H1 (cell line): ENCODE data around the gene NUP62CL. TPM values are rescaled to one million over a fixed set of nuclear protein-coding genes. Genes with fewer than 3 reads are reported as not detected.

ENCODE experiments used
- CTCF ChIA-PET: fragments of 300-600 bp; sonication (Branson Sonifier 250); formaldehyde crosslinking; loops from one replicate; lab custom pipeline; 2021; ENCODE audit not compliant: partially characterized antibody; lab: Charles Lee
- POLR2A ChIA-PET: fragments of 300-600 bp; sonication (Branson Sonifier 250); formaldehyde crosslinking; loops from one replicate; lab custom pipeline; 2021; ENCODE audit warnings: inconsistent platforms; ENCODE audit not compliant: partially characterized antibody; lab: Charles Lee
- DNase-seq, 2 experiments: peaks; one replicate each; pipeline versions ENCODE4 v3.0.0 to v3.0.0-alpha.2; 2010 to 2022; ENCODE audit warnings: low spot score in 2 of 2, low read depth in 1 of 2, mixed read lengths in 1 of 2
- FAIRE-seq: peaks from 2 replicates; lab custom pipeline; 2011; peaks lifted over from hg19 to GRCh38; lab: Jason Lieb, UNC
- H2AFZ ChIP-seq: 2 replicates; pipeline ENCODE4 v1.8.1; 2012; ENCODE audit warnings: low read length, inconsistent platforms
- H2AK5ac ChIP-seq: 2 replicates; pipeline ENCODE4 v1.6.1; 2013; ENCODE audit warnings: low read depth, low read length
- H2BK120ac ChIP-seq: replicated peaks from 2 replicates; pipeline ENCODE3; 2013; ENCODE audit warnings: low read depth, low read length, inconsistent platforms
- H2BK12ac ChIP-seq: 2 replicates; pipeline ENCODE4 v1.6.1; 2013; ENCODE audit warnings: low read depth, low read length
- H2BK15ac ChIP-seq: 2 replicates; pipeline ENCODE4 v1.6.1; 2013; ENCODE audit warnings: low read length
- H2BK20ac ChIP-seq: 2 replicates; pipeline ENCODE4 v1.6.1; 2013; ENCODE audit warnings: low read length
- H2BK5ac ChIP-seq: 2 replicates; pipeline ENCODE4 v1.6.1; 2013; ENCODE audit warnings: low read depth, low read length
- H3K14ac ChIP-seq: 2 replicates; pipeline ENCODE4 v1.6.1; 2013; ENCODE audit warnings: inconsistent platforms; ENCODE audit not compliant: insufficient read length
- H3K18ac ChIP-seq: 2 replicates; pipeline ENCODE4 v1.6.1; 2013; ENCODE audit warnings: low read length; ENCODE audit errors: extremely low read depth
- H3K23ac ChIP-seq: 2 replicates; pipeline ENCODE4 v1.6.1; 2013; ENCODE audit warnings: inconsistent platforms; ENCODE audit not compliant: insufficient read length
- H3K23me2 ChIP-seq: 2 replicates; pipeline ENCODE4 v1.6.1; 2013; ENCODE audit warnings: low read depth, low read length
- H3K27ac ChIP-seq: 2 replicates; pipeline ENCODE4 v1.6.1; 2011; ENCODE audit warnings: low read depth, low read length, inconsistent platforms
- H3K27me3 ChIP-seq, 4 experiments: replicated peaks in 1 of 4; 1 replicate in 1 of 4; 2 replicates in 3 of 4; pipeline versions ENCODE4 v1.6.1 to v1.8.1; 2011 to 2013; ENCODE audit warnings: low read length in 3 of 4, mild to moderate bottlenecking in 3 of 4, inconsistent platforms in 2 of 4, mixed read lengths in 2 of 4, moderate library complexity in 1 of 4; ENCODE audit not compliant: control insufficient read depth in 3 of 4, insufficient read depth in 3 of 4; ENCODE audit errors: extremely low read depth in 1 of 4
- H3K36me3 ChIP-seq, 4 experiments: 2 replicates each; pipeline versions ENCODE4 v1.6.1 to v1.8.1; 2011 to 2013; ENCODE audit warnings: mild to moderate bottlenecking in 4 of 4, low read length in 3 of 4, moderate library complexity in 2 of 4, control low read depth in 1 of 4, inconsistent platforms in 1 of 4; ENCODE audit not compliant: insufficient read depth in 4 of 4, control insufficient read depth in 2 of 4
- H3K4ac ChIP-seq: replicated peaks from 2 replicates; pipeline ENCODE3; 2013; ENCODE audit warnings: low read length, low read depth, mixed read lengths, inconsistent platforms; ENCODE audit not compliant: insufficient read length
- H3K4me1 ChIP-seq, 4 experiments: replicated peaks in 1 of 4; 1 replicate in 1 of 4; 2 replicates in 3 of 4; pipeline versions ENCODE4 v1.6.1 to v1.8.1; 2011 to 2013; ENCODE audit warnings: low read length in 3 of 4, inconsistent platforms in 2 of 4, mixed read lengths in 1 of 4; ENCODE audit not compliant: insufficient read depth in 4 of 4, control insufficient read depth in 3 of 4
- H3K4me2 ChIP-seq, 2 experiments: 2 replicates each; pipeline versions ENCODE4 v1.6.1 to v1.8.1; 2011 to 2013; ENCODE audit warnings: low read depth in 2 of 2, low read length in 2 of 2, control low read depth in 1 of 2, inconsistent platforms in 1 of 2, mild to moderate bottlenecking in 1 of 2; ENCODE audit not compliant: insufficient read depth in 1 of 2
- H3K4me3 ChIP-seq, 4 experiments: fragments of 200-600, 300-600 bp in 1 of 4; sonication (generic), shearing (Covaris generic), sonication (Bioruptor Twin) in 1 of 4; 2 replicates each; pipeline versions ENCODE4 v1.5.1 to v1.8.1; 2011 to 2016; ENCODE audit warnings: low read length in 4 of 4, low read depth in 3 of 4, control low read depth in 2 of 4, inconsistent platforms in 2 of 4, mild to moderate bottlenecking in 2 of 4, mixed read lengths in 1 of 4, moderate library complexity in 1 of 4; ENCODE audit not compliant: insufficient read depth in 2 of 4; ENCODE audit errors: extremely low read depth in 1 of 4
- H3K56ac ChIP-seq: replicated peaks from 2 replicates; pipeline ENCODE3; 2013; ENCODE audit warnings: low read depth, mild to moderate bottlenecking, mixed read lengths, low read length, inconsistent platforms; ENCODE audit not compliant: insufficient read length
- H3K79me1 ChIP-seq: 2 replicates; pipeline ENCODE4 v1.6.1; 2013; ENCODE audit warnings: low read depth, low read length, control low read depth
- H3K79me2 ChIP-seq, 2 experiments: 2 replicates each; pipeline versions ENCODE4 v1.6.1 to v1.8.1; 2012 to 2013; ENCODE audit warnings: low read length in 2 of 2, mild to moderate bottlenecking in 2 of 2, inconsistent platforms in 1 of 2; ENCODE audit not compliant: insufficient read depth in 2 of 2, control insufficient read depth in 1 of 2
- H3K9ac ChIP-seq, 4 experiments: replicated peaks in 1 of 4; 1 replicate in 1 of 4; 2 replicates in 3 of 4; pipeline versions ENCODE4 v1.6.1 to v1.8.1; 2011 to 2013; ENCODE audit warnings: low read depth in 3 of 4, low read length in 3 of 4, control low read depth in 2 of 4, mild to moderate bottlenecking in 2 of 4, moderate library complexity in 2 of 4, inconsistent platforms in 1 of 4; ENCODE audit errors: extremely low read depth in 1 of 4
- H3K9me3 ChIP-seq, 2 experiments: 2 replicates each; pipeline versions ENCODE4 v1.6.1 to v1.8.1; 2012 to 2013; ENCODE audit warnings: mild to moderate bottlenecking in 2 of 2, moderate library complexity in 2 of 2, control low read depth in 1 of 2, inconsistent platforms in 1 of 2, low read depth in 1 of 2, low read length in 1 of 2, mixed read lengths in 1 of 2; ENCODE audit not compliant: insufficient read depth in 2 of 2
- H4K20me1 ChIP-seq, 2 experiments: replicated peaks in 1 of 2; 2 replicates each; pipeline versions ENCODE3 to v1.8.1; 2011 to 2013; ENCODE audit warnings: inconsistent platforms in 2 of 2, low read length in 2 of 2, mild to moderate bottlenecking in 1 of 2; ENCODE audit not compliant: insufficient read depth in 2 of 2, control insufficient read depth in 1 of 2
- H4K5ac ChIP-seq: 2 replicates; pipeline ENCODE4 v1.6.1; 2013; ENCODE audit warnings: low read length, low read depth, mixed read lengths, inconsistent platforms; ENCODE audit not compliant: insufficient read length
- H4K8ac ChIP-seq: 2 replicates; pipeline ENCODE4 v1.8.0; 2013; ENCODE audit warnings: mild to moderate bottlenecking, moderate library complexity, low read length, inconsistent platforms; ENCODE audit not compliant: insufficient read depth; ENCODE audit errors: extremely low read depth
- H4K91ac ChIP-seq: replicated peaks from 2 replicates; pipeline ENCODE3; 2013; ENCODE audit warnings: low read length, mixed read lengths, inconsistent platforms; ENCODE audit not compliant: insufficient read length
- BRCA1 ChIP-seq: IDR thresholded peaks from 2 replicates; pipeline ENCODE4 v1.6.1; 2012; ENCODE audit warnings: low read depth, low read length, improper control_type of control experiment
- CBX5 ChIP-seq: fragments of 300-800, 300-1000 bp; sonication (generic); IDR thresholded peaks from 2 replicates; pipeline ENCODE4 v1.7.1; 2016; ENCODE audit warnings: antibody characterized with exemption, low read length, low read depth
- CTBP2 ChIP-seq: IDR thresholded peaks from 2 replicates; pipeline ENCODE4 v1.7.0; 2011; ENCODE audit warnings: borderline replicate concordance, mild to moderate bottlenecking, moderate library complexity, mixed read lengths, low read length; ENCODE audit not compliant: insufficient read depth, insufficient read length
- CTCF ChIP-seq, 3 experiments: IDR thresholded peaks; 1 replicate in 2 of 3; 2 replicates in 1 of 3; pipeline versions ENCODE4 v1.5.1 to v1.6.1; 2011; ENCODE audit warnings: low read length in 3 of 3, mild to moderate bottlenecking in 3 of 3, inconsistent platforms in 2 of 3, low read depth in 1 of 3, moderate library complexity in 1 of 3; ENCODE audit not compliant: insufficient read depth in 1 of 3; ENCODE audit errors: control extremely low read depth in 1 of 3
- FOSL1 ChIP-seq: IDR thresholded peaks from 2 replicates; pipeline ENCODE4 v1.6.1; 2011; ENCODE audit warnings: mild to moderate bottlenecking, low read depth, low read length, moderate library complexity; ENCODE audit not compliant: insufficient read depth
- GABPA ChIP-seq: IDR thresholded peaks from 2 replicates; pipeline ENCODE4 v1.6.1; 2011; ENCODE audit warnings: mild to moderate bottlenecking, low read length, moderate library complexity, borderline replicate concordance; ENCODE audit not compliant: insufficient read depth
- GTF2F1 ChIP-seq: IDR thresholded peaks from 2 replicates; pipeline ENCODE4 v1.6.1; 2012; ENCODE audit warnings: low read depth, low read length, improper control_type of control experiment, borderline replicate concordance
- POLR2A ChIP-seq, 2 experiments: IDR thresholded peaks; 1 replicate in 1 of 2; 2 replicates in 1 of 2; pipeline ENCODE4 v1.6.1; 2011; ENCODE audit warnings: low read depth in 2 of 2, low read length in 2 of 2, mild to moderate bottlenecking in 2 of 2; ENCODE audit errors: control extremely low read depth in 1 of 2
- RBBP5 ChIP-seq: IDR thresholded peaks from 2 replicates; pipeline ENCODE4 v1.7.1; 2012; ENCODE audit warnings: low read depth, mild to moderate bottlenecking, inconsistent platforms, low read length, moderate library complexity, borderline replicate concordance
- RFX5 ChIP-seq: IDR thresholded peaks from 2 replicates; pipeline ENCODE4 v1.6.1; 2011; ENCODE audit warnings: low read depth, low read length, improper control_type of control experiment, borderline replicate concordance
- RNF2 ChIP-seq: fragments of 200-900, 300-1000 bp; sonication (generic); IDR thresholded peaks from 2 replicates; pipeline ENCODE4 v1.7.1; 2016; ENCODE audit warnings: borderline replicate concordance, low read depth, mild to moderate bottlenecking, antibody characterized with exemption, low read length; ENCODE audit not compliant: poor library complexity, severe bottlenecking; ENCODE audit errors: missing control alignments
- WGBS, 2 experiments: shearing (Covaris generic) in 1 of 2; methylation state at CpG; one replicate each; pipeline versions ENCODE4 v1.1.6 to v1.1.7; 2013 to 2015; ENCODE audit warnings: low lambda C conversion rate in 2 of 2, mixed read lengths in 2 of 2, inconsistent platforms in 1 of 2, low coverage in 1 of 2, missing lambda C conversion rate in 1 of 2; ENCODE audit not compliant: insufficient replicate concordance in 2 of 2, insufficient coverage in 1 of 2, insufficient read length in 1 of 2; ENCODE audit errors: extremely low coverage in 1 of 2, missing lambda C conversion rate in 1 of 2; 5-methylcytosine and 5-hydroxymethylcytosine counted together
- polyA plus RNA-seq, 7 experiments: library from polyadenylated mRNA; depleted of rRNA in 3 of 7; stranded (reverse) in 5 of 7; unstranded in 2 of 7; fragments of >200 nt in 5 of 7; fragments of 200-250 nt in 2 of 7; gene quantifications; 1 replicate in 5 of 7; 2 replicates in 1 of 7; 4 replicates in 1 of 7; pipeline versions ENCODE4 v1.2.1 to v1.2.3, GENCODE V29; 2011 to 2013; ENCODE audit warnings: missing spikeins in 2 of 7, mixed read lengths in 2 of 7
- total RNA-seq: library from RNA; stranded (reverse); fragmentation: NEBNext Ultra II Directional; extraction: Animal tissue kit (Norgen Biotek cat#: 25700); gene quantifications from 2 replicates; pipeline ENCODE4 v1.2.1, GENCODE V29; 2021

The NUP62CL gene
- total and polyA plus RNA-seq, 2 of the 8 experiments (the other 6 are each of a cell fraction or from before 2014, with no cell fraction given), result 3.3 to 6.2 TPM

- no peak overlapping the region for H3K4me2 ChIP-seq
- FAIRE-seq (no peak), DNase-seq (no peak)
- no peak overlapping the region for H2BK15ac ChIP-seq
- H2AFZ ChIP-seq, result no peak overlapping the region
- H3K4ac ChIP-seq, result no peak overlapping the region
- H3K27me3 ChIP-seq, result no peaks in the 10 kb centered on the region
- H3K79me2 ChIP-seq, result peaks cover 0 to 3% of the 10 kb centered on the region in 2 experiments; a peak in 1 of 4 replicates
- H3K36me3 ChIP-seq, result peaks cover 0 to 3% (median 2%) of the 10 kb centered on the region in 4 experiments; a peak in 4 of 8 replicates
- H4K20me1 ChIP-seq, result no peaks in the 10 kb centered on the region
- no peak overlapping the region for H3K23ac ChIP-seq
- H4K5ac ChIP-seq, result no peak overlapping the region
- POLR2A ChIA-PET, result no interaction called here
- H3K9ac ChIP-seq, result no peak overlapping the region
- no peaks in the 10 kb centered on the region for H3K9me3 ChIP-seq
- H4K8ac ChIP-seq, result no peak overlapping the region
- no peak overlapping the region for H2AK5ac ChIP-seq
- H3K56ac ChIP-seq, result no peak overlapping the region
- no peak overlapping the region for H3K18ac ChIP-seq
- H2BK5ac ChIP-seq, result no peak overlapping the region
- CTCF ChIA-PET, result interaction anchor here (0.7 to 0.8 kb wide), 2 partner anchors 23 to 154 kb away, joined by 3 read pairs; no protein-coding TSS in a partner anchor
- no peak overlapping the region for H4K91ac ChIP-seq
- H3K14ac ChIP-seq, result no peak overlapping the region
- no peak overlapping the region for H2BK20ac ChIP-seq
- H3K27ac ChIP-seq, result no peak overlapping the region
- no peak overlapping the region for H2BK120ac ChIP-seq
- no peaks in the 10 kb centered on the region for H3K79me1 ChIP-seq
- H3K23me2 ChIP-seq, result no peaks in the 10 kb centered on the region
- no peak overlapping the region for H3K4me3 ChIP-seq
- no peak overlapping the region for H2BK12ac ChIP-seq
- WGBS, 2 experiments, result 54% methylated on average over 1 of the region's 1 CpG; no CpG with 5 or more reads in 1 of the 2 experiments
- H3K4me1 ChIP-seq, result no peaks in the 10 kb centered on the region
- TF ChIP-seq RBBP5 (no peak), RNF2 (no peak), GTF2F1 (no peak), CBX5 (no peak), GABPA (no peak), CTCF (IDR thresholded peaks at IDR 0.05; ENCODE audit: control extremely low read depth in 1 of 3, insufficient read depth in 1 of 3, low read depth in 1 of 3, low read length in 3 of 3) (no peak), CTBP2 (no peak), RFX5 (no peak), POLR2A (IDR thresholded peaks at IDR 0.05; ENCODE audit: control extremely low read depth in 1 of 2, low read depth in 2 of 2, low read length in 2 of 2) (no peak), FOSL1 (no peak), BRCA1 (no peak)
Measured at GRCh38 chrX:107102980-107103379, 103.3 kb downstream of the NUP62CL start.
